RWPE2 (cell line): Measurements from ENCODE around the gene CRELD1.

ENCODE experiments used
- ATAC-seq: fragments of 200-7000 bp; cut with Tn5 transposase; 3 replicates; pipeline ENCODE4 v1.9.1; 2021; ENCODE audit warnings: low read depth
- DNase-seq: peaks from one replicate; pipeline ENCODE4 v3.0.0-alpha.2; 2020; ENCODE audit warnings: low spot score
- H3K27ac ChIP-seq: fragments of 450-650 bp; 2 replicates; pipeline ENCODE4 v1.5.1; 2017; ENCODE audit warnings: mild to moderate bottlenecking; ENCODE audit not compliant: poor library complexity, severe bottlenecking
- H3K27me3 ChIP-seq: fragments of 250-450 bp; sonication (Bioruptor Pico); 2 replicates; pipeline ENCODE4 v1.5.1; 2021; ENCODE audit warnings: mild to moderate bottlenecking, moderate library complexity; ENCODE audit not compliant: insufficient read depth, poor library complexity, severe bottlenecking
- H3K36me3 ChIP-seq: fragments of 250-450 bp; sonication (Bioruptor Pico); 2 replicates; pipeline ENCODE4 v1.5.1; 2020; ENCODE audit warnings: low read depth, mild to moderate bottlenecking, moderate library complexity
- H3K4me1 ChIP-seq: fragments of 250-450 bp; sonication (Bioruptor Pico); 2 replicates; pipeline ENCODE4 v1.5.1; 2021; ENCODE audit warnings: mild to moderate bottlenecking, moderate library complexity; ENCODE audit not compliant: insufficient read depth, poor library complexity, severe bottlenecking
- H3K4me3 ChIP-seq: fragments of 250-450 bp; sonication (Bioruptor Pico); 2 replicates; pipeline ENCODE4 v1.5.1; 2021; ENCODE audit warnings: mild to moderate bottlenecking, moderate library complexity; ENCODE audit not compliant: severe bottlenecking
- H3K9me3 ChIP-seq: fragments of 250-450 bp; sonication (Bioruptor Pico); 2 replicates; pipeline ENCODE4 v1.5.1; 2021; ENCODE audit warnings: mild to moderate bottlenecking, moderate library complexity; ENCODE audit not compliant: severe bottlenecking
- CTCF ChIP-seq: fragments of 450-650 bp; IDR thresholded peaks from one replicate; pipeline ENCODE4 v1.5.1; 2017; ENCODE audit warnings: mild to moderate bottlenecking, moderate library complexity; ENCODE audit not compliant: poor library complexity, severe bottlenecking

The CRELD1 gene

GRCh38 chr3:9914559-9915253, 18.9 kb upstream of the CRELD1 start:
- peaks cover 10% of the 10 kb centered on the region for H3K4me1 ChIP-seq
- H3K36me3 ChIP-seq: peaks cover 9% of the 10 kb centered on the region; the same call in 1 of the 2 replicates
- H3K27me3 ChIP-seq: no peaks in the 10 kb centered on the region
- ATAC-seq: no peak
- no peak overlapping the region for H3K4me3 ChIP-seq
- no peaks in the 10 kb centered on the region for H3K9me3 ChIP-seq
- no peak overlapping the region for H3K27ac ChIP-seq
- no peak for DNase-seq
- no peak for TF ChIP-seq CTCF

- Histone ChIP-seq H3K27ac (peak overlapping the region; percentile 64), H3K9me3 (no peaks in the 10 kb centered on the region), H3K36me3 (peaks cover 9% of the 10 kb centered on the region; the same call in 1 of the 2 replicates), H3K27me3 (no peaks in the 10 kb centered on the region), H3K4me1 (peaks cover 10% of the 10 kb centered on the region), H3K4me3 (peak overlapping the region; percentile 3)
- ATAC-seq: no peak
- TF ChIP-seq CTCF: no peak
- DNase-seq: no peak
These were observed 18.1 kb upstream of the CRELD1 start for GRCh38 chr3:9915254-9916141.

DNA sequence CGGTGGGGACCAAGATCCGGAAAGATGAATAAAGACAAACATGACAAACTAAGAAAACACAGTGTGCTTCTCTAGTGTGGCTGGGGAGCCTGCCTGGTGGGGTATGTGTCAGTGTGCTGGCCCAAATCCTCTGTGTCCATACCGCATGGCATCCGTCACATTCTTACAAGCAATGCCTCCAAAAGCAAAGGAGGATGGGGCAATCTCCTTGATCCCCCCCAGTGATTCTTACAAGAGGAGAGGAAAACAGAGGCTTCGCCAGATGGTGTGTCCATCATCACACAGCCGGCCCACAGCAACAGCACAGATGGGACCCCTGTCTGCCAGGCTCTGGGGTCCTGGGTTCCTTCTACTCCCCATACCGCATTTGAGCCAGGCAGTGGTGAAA, 17.3 kb upstream of the CRELD1 start:
- TF ChIP-seq CTCF: no peak
- Histone ChIP-seq H3K27ac (peak overlapping the region; percentile 64), H3K36me3 (peaks cover 9% of the 10 kb centered on the region; the same call in 1 of the 2 replicates), H3K4me1 (peaks cover 10% of the 10 kb centered on the region), H3K4me3 (no peak overlapping the region), H3K9me3 (no peaks in the 10 kb centered on the region), H3K27me3 (no peaks in the 10 kb centered on the region)
- DNase-seq (peak; percentile 30), ATAC-seq (no peak)

- peaks cover 10% of the 10 kb centered on the region for H3K4me1 ChIP-seq
- H3K36me3 ChIP-seq: peaks cover 9% of the 10 kb centered on the region; the same call in 1 of the 2 replicates
- peak; percentile 97 for DNase-seq
- no peak for TF ChIP-seq CTCF
- peak; percentile 95 for ATAC-seq
- no peaks in the 10 kb centered on the region for H3K9me3 ChIP-seq
- H3K27ac ChIP-seq: peak within 1 kb of the TSS; percentile 64
- no peaks in the 10 kb centered on the region for H3K27me3 ChIP-seq
- H3K4me3 ChIP-seq: peak within 1 kb of the TSS; percentile 36
These were observed 16.6 kb upstream of the CRELD1 start, which contains the start of gene IL17RC for GRCh38 chr3:9916734-9917680. Gene IL17RC (plus strand): TSS chr3:9917098. CDS start chr3:9917316, 218 bp downstream.
